ENCODE measurements around the gene GYS2. TPM values are rescaled to one million over a fixed set of nuclear protein-coding genes. Genes with fewer than 3 reads are reported as not detected.

Gene GYS2
- total and polyA plus RNA-seq, 4 donors: 0.03 to 0.10 TPM; not detected in 2

- Histone ChIP-seq H3K36me3 (ENCODE audit: control insufficient read depth in 4 of 4, insufficient read depth in 4 of 4, low read length in 4 of 4) (no peaks in the 10 kb centered on the region), H3K9ac (ENCODE audit: insufficient read depth in 1 of 2, low read length in 2 of 2) (no peak overlapping the region), H3K9me3 (ENCODE audit: control insufficient read depth in 4 of 4, insufficient read depth in 3 of 4, low read length in 3 of 4) (peaks cover 0 to 3% (median 0%) of the 10 kb centered on the region in 4 donors), H3K27ac (ENCODE audit: low read depth in 1 of 2, low read length in 1 of 2) (no peak overlapping the region), H3K27me3 (ENCODE audit: control insufficient read depth in 3 of 3, insufficient read depth in 3 of 3, low read length in 2 of 3) (no peaks in the 10 kb centered on the region), H3K4me3 (no peak overlapping the region), H3K4me1 (ENCODE audit: control insufficient read depth in 5 of 5, insufficient read depth in 5 of 5, low read length in 5 of 5) (peaks cover 0 to 2% (median 0%) of the 10 kb centered on the region in 5 donors)
- 94 to 96% methylated on average over 2 of the region's 2 CpGs for WGBS, 2 donors
- TF ChIP-seq CTCF (IDR thresholded peaks at IDR 0.05; ENCODE audit: control extremely low read depth, extremely low read depth): no peak
- DNase-seq (no peak), ATAC-seq (ENCODE audit: insufficient read depth, low FRiP score) (no peak)
Observed at GRCh38 chr12:21627924-21628323, 23.3 kb upstream of the GYS2 start.

- Histone ChIP-seq H3K4me3 (no peak overlapping the region), H3K4me1 (ENCODE audit: control insufficient read depth in 5 of 5, insufficient read depth in 5 of 5, low read length in 5 of 5) (peaks cover 0 to 7% (median 3%) of the 10 kb centered on the region in 5 donors), H3K27ac (ENCODE audit: low read depth in 1 of 2, low read length in 1 of 2) (no peak overlapping the region), H3K9ac (ENCODE audit: insufficient read depth in 1 of 2, low read length in 2 of 2) (no peak overlapping the region), H3K9me3 (ENCODE audit: control insufficient read depth in 4 of 4, insufficient read depth in 3 of 4, low read length in 3 of 4) (no peaks in the 10 kb centered on the region), H3K36me3 (ENCODE audit: control insufficient read depth in 4 of 4, insufficient read depth in 4 of 4, low read length in 4 of 4) (no peaks in the 10 kb centered on the region), H3K27me3 (ENCODE audit: control insufficient read depth in 3 of 3, insufficient read depth in 3 of 3, low read length in 2 of 3) (peaks cover 0 to 13% (median 6%) of the 10 kb centered on the region in 3 donors)
- TF ChIP-seq CTCF (IDR thresholded peaks at IDR 0.05; ENCODE audit: control extremely low read depth, extremely low read depth): no peak
- DNase-seq (no peak), ATAC-seq (ENCODE audit: insufficient read depth, low FRiP score) (no peak)
Observed at GRCh38 chr12:21618566-21618965, 13.9 kb upstream of the GYS2 start.

- Histone ChIP-seq H3K9ac (ENCODE audit: insufficient read depth in 1 of 2, low read length in 2 of 2) (no peak overlapping the region), H3K27ac (ENCODE audit: low read depth in 1 of 2, low read length in 1 of 2) (no peak overlapping the region), H3K4me1 (ENCODE audit: control insufficient read depth in 5 of 5, insufficient read depth in 5 of 5, low read length in 5 of 5) (peaks cover 0 to 7% (median 3%) of the 10 kb centered on the region in 5 donors), H3K9me3 (ENCODE audit: control insufficient read depth in 4 of 4, insufficient read depth in 3 of 4, low read length in 3 of 4) (no peaks in the 10 kb centered on the region), H3K4me3 (no peak overlapping the region), H3K27me3 (ENCODE audit: control insufficient read depth in 3 of 3, insufficient read depth in 3 of 3, low read length in 2 of 3) (peaks cover 0 to 13% (median 6%) of the 10 kb centered on the region in 3 donors), H3K36me3 (ENCODE audit: control insufficient read depth in 4 of 4, insufficient read depth in 4 of 4, low read length in 4 of 4) (no peaks in the 10 kb centered on the region)
- TF ChIP-seq CTCF (IDR thresholded peaks at IDR 0.05; ENCODE audit: control extremely low read depth, extremely low read depth): no peak
- WGBS, 2 donors: 86 to 87% methylated on average over 3 of the region's 3 CpGs
- no peak for DNase-seq
- ATAC-seq (ENCODE audit: insufficient read depth, low FRiP score): no peak
Observed at GRCh38 chr12:21617030-21617429, 12.4 kb upstream of the GYS2 start.

GRCh38 chr12:21615431-21615830, 10.8 kb upstream of the GYS2 start:
- DNase-seq (no peak), ATAC-seq (ENCODE audit: insufficient read depth, low FRiP score) (no peak)
- Histone ChIP-seq H3K9me3 (ENCODE audit: control insufficient read depth in 4 of 4, insufficient read depth in 3 of 4, low read length in 3 of 4) (no peaks in the 10 kb centered on the region), H3K27me3 (ENCODE audit: control insufficient read depth in 3 of 3, insufficient read depth in 3 of 3, low read length in 2 of 3) (peaks cover 0 to 13% (median 6%) of the 10 kb centered on the region in 3 donors), H3K27ac (ENCODE audit: low read depth in 1 of 2, low read length in 1 of 2) (no peak overlapping the region), H3K36me3 (ENCODE audit: control insufficient read depth in 4 of 4, insufficient read depth in 4 of 4, low read length in 4 of 4) (no peaks in the 10 kb centered on the region), H3K9ac (ENCODE audit: insufficient read depth in 1 of 2, low read length in 2 of 2) (no peak overlapping the region), H3K4me3 (no peak overlapping the region), H3K4me1 (ENCODE audit: control insufficient read depth in 5 of 5, insufficient read depth in 5 of 5, low read length in 5 of 5) (peaks cover 0 to 7% (median 3%) of the 10 kb centered on the region in 5 donors)
- no peak for TF ChIP-seq CTCF (IDR thresholded peaks at IDR 0.05; ENCODE audit: control extremely low read depth, extremely low read depth)
- 33 to 56% methylated on average over 1 of the region's 1 CpG for WGBS, 2 donors
